GM19240 (cell line): ENCODE results near the gene ARL11.

Experiments used
- DNase-seq: peaks from one replicate; pipeline ENCODE4 v3.0.0; 2011; ENCODE audit warnings: low spot score; ENCODE audit not compliant: insufficient read length

The ARL11 gene

DNA sequence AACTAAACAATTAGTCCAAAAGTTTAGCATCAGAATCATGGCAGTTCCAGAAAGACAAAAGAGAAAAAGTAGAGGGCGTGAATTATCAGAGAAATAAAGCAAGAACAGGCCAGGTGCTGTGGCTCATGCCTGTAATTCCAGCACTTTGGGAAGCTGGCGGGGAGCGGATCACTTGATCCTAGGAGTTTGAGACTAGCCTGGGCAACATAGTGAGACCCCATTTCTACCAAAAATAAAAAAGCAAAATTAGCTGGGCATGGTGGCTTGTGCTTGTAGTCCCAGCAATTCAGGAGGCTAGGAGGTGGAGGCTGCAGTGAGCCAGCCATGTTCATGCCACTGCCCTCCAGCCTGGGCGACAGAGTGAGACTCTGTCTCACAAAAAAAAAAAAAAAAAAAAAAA lies 18.4 kb downstream of the ARL11 start:
- no peak for DNase-seq

DNA sequence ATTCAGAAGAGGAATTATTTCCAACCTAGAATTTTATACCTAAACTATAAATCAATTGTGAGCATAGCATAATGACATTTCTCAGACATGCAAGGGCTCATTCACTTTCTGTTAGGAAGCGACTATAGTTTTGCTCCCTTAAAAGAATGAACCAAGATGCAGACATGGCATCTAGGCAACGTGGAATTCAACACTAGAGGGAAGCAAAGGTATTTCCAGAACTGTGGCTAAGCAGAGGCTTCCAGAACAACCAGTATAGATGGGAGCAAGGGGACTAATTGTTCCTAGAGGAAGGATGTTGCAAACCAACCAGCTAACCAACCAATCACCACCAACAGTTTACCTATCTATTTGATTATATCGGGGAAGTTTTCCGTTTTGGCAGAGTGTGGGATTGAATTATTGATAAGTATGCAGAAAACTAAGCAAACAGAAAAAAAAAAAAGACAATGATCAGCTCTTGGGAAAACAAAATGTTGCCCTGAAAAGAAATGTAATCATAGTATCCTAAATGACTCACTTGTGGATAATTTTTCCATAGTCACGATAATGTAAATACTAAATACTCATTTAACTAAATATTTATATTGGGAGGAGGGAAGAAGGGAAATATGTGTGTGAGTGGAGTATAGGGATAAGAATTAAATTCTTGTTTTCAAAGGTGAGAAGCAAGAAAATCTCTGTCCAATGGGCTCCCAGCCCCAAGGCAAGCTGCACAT lies 21.1 kb downstream of the ARL11 start:
- DNase-seq: no peak

DNA sequence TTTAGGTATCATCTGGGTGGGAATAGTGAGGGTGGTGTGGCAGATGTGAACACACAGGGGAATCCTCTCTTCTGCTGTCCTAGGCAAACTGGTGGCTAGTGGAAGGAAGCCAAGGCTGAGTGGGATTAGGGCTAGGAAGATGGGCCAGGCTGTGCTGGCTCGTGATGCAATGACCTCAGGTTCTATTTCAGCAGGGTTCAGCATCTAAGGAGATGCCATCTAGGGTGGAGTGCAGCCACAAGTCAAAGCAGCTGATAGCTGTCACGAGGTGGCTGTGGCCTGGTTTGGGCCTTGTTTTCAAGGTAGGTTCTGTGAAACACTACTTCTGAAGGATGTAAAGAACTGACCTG lies 21.6 kb downstream of the ARL11 start:
- DNase-seq: no peak

DNA sequence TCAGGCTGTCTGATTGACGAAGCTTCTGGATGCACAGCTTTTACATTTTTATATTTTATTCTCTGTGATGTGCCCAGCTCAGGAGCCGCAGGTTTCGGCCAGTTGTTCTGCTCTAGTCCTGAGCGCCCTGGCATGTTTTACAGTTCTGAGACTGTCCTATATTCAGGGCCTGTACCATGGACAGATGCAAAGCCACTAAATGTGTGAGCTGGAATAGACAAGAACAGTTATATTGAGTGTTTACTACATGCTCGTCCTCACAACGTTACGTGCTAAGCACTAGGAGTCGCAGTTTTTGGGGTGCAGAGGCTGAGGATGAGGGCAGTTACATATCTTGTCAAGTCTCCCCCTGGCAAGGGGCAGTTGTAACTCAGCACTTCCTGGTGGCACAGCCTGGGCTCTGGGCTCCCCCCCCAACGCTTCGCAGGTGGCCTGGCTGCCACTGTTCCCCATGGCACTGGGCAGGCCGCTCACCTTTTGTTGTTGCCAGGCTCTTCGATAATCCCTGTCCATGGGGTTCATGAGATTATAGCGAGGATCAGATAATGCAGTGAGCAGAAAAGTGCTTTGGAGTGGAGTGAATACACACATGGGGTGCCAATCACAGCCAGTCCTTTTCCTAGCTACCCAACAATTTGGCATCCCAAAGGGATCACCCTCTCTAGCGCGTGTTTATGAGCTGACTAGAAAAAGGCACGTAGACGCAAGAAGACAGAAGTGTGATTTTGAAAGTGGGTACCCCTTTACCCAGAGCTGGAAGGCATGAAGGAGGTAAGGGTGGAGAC lies 23.5 kb downstream of the ARL11 start:
- DNase-seq: no peak

DNA sequence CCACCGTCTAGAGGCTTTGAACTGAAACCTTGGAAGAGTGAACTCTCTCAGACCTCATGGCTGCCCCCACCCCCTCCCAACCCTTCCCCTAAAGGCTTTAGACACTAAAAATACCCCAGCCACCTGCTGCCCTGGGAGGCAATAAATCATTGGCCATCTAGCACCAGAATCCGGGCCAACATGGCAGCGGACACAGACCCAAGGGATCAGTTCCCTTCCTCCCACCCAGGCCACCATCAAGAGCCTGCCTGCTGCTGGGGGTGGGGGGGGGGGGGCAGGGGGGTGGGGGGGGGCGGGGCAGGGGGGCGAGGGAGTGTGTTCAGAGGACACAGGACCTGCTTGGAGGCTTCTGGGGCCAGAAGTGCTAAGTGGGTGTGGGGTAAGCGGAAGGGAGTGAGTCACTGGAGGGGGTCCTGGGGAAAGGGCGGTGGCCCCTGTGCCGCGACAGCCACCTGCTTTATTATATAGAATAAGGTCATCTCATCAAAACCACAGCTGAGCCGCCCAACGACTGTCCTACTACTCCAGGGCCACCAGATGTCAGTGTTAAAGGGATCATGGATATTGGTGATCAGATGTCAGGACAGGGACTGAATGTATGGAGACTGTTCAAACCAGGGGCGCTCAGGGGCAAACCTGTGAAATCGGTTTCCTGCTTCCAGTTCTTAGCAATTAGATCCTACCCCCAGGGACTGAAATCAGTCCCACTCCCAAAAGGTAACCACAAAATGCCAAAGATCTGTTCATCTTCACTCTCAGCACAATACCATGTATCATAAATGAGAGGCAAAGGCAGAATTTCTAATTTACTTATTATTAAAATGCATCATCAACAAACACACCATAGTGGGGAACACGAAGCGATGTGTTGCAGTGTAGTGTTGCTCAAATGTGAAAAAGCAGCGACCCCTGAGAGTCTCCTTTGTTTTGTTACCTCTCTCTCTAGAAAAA lies 24.3 kb downstream of the ARL11 start:
- peak; percentile 31 for DNase-seq

DNA sequence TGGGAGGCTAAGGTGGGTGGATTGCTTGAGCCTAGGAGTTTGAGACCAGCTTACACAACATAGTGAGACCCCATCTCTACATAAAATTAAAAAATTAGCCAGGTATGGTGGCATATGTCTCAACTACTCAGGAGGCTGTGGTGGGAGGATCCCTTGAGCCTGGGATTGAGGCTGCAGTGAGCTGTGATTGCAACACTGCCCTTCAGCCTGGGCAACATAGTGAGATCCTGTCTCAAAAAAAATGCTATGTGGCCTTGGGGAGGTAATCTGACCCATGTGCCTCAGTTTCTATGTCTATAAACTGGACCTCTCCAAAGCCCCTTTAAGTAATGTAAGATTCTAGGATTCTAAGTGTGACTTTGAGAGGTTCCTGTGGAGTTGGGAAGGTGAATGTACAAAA lies 25.2 kb downstream of the ARL11 start:
- no peak for DNase-seq

GRCh38 chr13:49654011-49654410 lies 25.7 kb downstream of the ARL11 start:
- no peak for DNase-seq

- no peak for DNase-seq
Measured at GRCh38 chr13:49655906-49656305, 27.6 kb downstream of the ARL11 start.

- DNase-seq: no peak
Measured at GRCh38 chr13:49657241-49657641, 28.9 kb downstream of the ARL11 start.

DNA sequence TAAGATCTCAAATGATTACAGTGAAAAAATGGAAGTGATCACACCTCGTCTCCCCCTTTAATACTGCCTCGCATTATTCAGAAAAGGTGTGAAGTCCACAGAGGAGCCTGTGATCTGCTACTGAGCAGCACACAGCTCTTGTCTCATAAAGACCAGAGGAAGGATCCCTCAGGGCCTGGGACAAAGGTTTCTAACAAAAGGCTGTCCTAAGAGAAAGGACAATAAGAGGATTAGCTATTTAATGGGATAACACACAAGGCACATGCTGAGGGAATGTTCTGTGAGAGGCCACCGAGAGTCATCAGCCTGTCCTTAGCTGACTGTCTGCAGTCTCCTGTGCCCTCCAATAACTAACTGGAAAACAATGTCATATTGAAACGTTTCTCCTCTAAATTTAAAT lies 36.3 kb downstream of the ARL11 start:
- DNase-seq: no peak

DNA sequence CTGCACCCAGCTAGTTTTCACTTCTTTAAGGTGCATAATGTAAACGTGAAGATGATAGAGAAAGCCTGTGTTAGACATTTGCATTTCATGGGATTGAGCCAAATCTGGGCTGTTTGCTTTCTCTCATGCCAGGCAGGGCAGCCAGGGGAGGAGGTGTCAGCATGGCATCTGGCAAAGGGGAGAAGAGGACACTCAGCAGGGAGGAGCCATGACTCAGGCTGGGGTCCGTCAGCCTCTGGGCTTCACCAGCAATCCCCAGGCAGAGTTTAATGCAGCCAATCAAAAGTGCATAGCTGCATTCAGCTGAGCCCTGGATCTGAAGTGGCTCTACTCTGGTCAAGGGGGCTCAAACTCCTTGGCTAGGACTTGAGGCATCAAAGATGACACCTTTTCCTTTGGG lies 39.5 kb downstream of the ARL11 start:
- no peak for DNase-seq

- DNase-seq: no peak
Measured at GRCh38 chr13:49669735-49670309, 41.5 kb downstream of the ARL11 start.

- no peak for DNase-seq
Measured at GRCh38 chr13:49670828-49671227, 42.5 kb downstream of the ARL11 start.

- no peak for DNase-seq
Measured at GRCh38 chr13:49676581-49677298, 48.4 kb downstream of the ARL11 start.

DNA sequence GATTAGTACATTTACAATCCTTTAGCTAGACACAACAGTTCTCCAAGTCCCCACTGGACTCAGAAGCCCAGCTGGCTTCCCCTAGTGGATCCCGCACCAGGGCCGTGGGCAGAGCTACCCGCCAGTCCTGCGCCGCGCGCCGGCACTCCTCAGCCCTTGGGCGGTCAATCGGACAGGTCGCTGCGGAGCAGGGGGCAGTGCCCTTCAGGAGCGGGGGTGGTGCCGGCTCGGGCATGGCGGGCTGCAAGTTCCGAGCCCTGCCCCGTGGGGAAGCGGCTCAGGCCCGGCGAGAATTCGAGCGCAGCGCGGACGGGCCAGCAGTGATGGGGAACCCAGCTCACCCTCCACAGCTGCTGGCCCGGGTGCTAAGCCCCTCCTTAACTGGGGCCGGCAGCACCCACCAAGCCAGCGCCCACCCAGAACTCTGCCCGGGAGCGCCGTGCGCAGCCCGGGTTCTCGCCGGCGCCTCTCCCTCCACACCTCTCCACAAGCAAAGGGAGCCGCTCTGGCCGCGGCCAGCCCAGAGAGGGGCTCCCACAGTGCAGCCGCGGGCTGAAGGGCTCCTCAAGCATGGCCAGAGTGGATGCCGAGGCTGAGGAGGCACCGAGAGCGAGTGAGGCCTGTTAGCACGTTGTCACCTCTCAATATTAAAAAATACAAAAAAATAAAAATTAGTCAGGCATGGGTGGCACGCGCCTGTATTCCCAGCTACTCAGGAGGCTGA lies 50.0 kb downstream of the ARL11 start:
- no peak for DNase-seq

GRCh38 chr13:49679246-49679645 lies 50.9 kb downstream of the ARL11 start:
- no peak for DNase-seq

- DNase-seq: no peak
Measured at GRCh38 chr13:49681842-49682435, 53.6 kb downstream of the ARL11 start.
